Measurements from ENCODE around the gene PDCD10.

Gene PDCD10

GRCh38 chr3:167679526-167679925 is 55.2 kb downstream of the PDCD10 start:
- ChIA-PET CTCF (no interaction called here), POLR2A (no interaction called here)
- no peak for TF ChIP-seq CTCF (IDR thresholded peaks at IDR 0.05; ENCODE audit: control extremely low read depth, extremely low read depth, low read depth, missing control alignments)
- no peak for DNase-seq (ENCODE audit: extremely low spot score)

- ChIA-PET POLR2A (no interaction called here), CTCF (no interaction called here)
- no peak for DNase-seq (ENCODE audit: extremely low spot score)
- no peak for TF ChIP-seq CTCF (IDR thresholded peaks at IDR 0.05; ENCODE audit: control extremely low read depth, extremely low read depth, low read depth, missing control alignments)
Measured at GRCh38 chr3:167675848-167676247, 58.8 kb downstream of the PDCD10 start.

- no peak for TF ChIP-seq CTCF (IDR thresholded peaks at IDR 0.05; ENCODE audit: control extremely low read depth, extremely low read depth, low read depth, missing control alignments)
- POLR2A ChIA-PET, result no interaction called here
- CTCF ChIA-PET, result interaction anchor here (1.6 to 4.4 kb wide), 2 partner anchors 10 to 11 kb away, joined by 5 to 32 read pairs; no protein-coding TSS in a partner anchor
- no peak for DNase-seq (ENCODE audit: extremely low spot score)
Measured at GRCh38 chr3:167673221-167673620, 61.5 kb downstream of the PDCD10 start.

- ChIA-PET CTCF (interaction anchor here (1.0 to 4.4 kb wide), 2 partner anchors 13 to 45 kb away, joined by 3 to 32 read pairs; no protein-coding TSS in a partner anchor), POLR2A (no interaction called here)
- TF ChIP-seq CTCF (IDR thresholded peaks at IDR 0.05; ENCODE audit: control extremely low read depth, extremely low read depth, low read depth, missing control alignments), result no peak
- DNase-seq (ENCODE audit: extremely low spot score), result no peak
Measured at GRCh38 chr3:167671878-167672427, 62.7 kb downstream of the PDCD10 start.

- ChIA-PET POLR2A (no interaction called here), CTCF (interaction anchor here (1.2 to 1.9 kb wide), 4 partner anchors 15 to 24 kb away, joined by 3 to 6 read pairs (median 4); no protein-coding TSS in a partner anchor)
- TF ChIP-seq CTCF (IDR thresholded peaks at IDR 0.05; ENCODE audit: control extremely low read depth, extremely low read depth, low read depth, missing control alignments), result no peak
- no peak for DNase-seq (ENCODE audit: extremely low spot score)
Measured at GRCh38 chr3:167669699-167670098, 65.0 kb downstream of the PDCD10 start.

- POLR2A ChIA-PET, result no interaction called here
- no peak for DNase-seq (ENCODE audit: extremely low spot score)
- TF ChIP-seq CTCF (IDR thresholded peaks at IDR 0.05; ENCODE audit: control extremely low read depth, extremely low read depth, low read depth, missing control alignments), result no peak
- CTCF ChIA-PET, result interaction anchor here (0.9 to 1.6 kb wide), 4 partner anchors 15 to 25 kb away, joined by 3 to 4 read pairs (median 4); no protein-coding TSS in a partner anchor
Measured at GRCh38 chr3:167668651-167669050, 66.0 kb downstream of the PDCD10 start.
